ENCODE results near the gene KRT5. TPM values are rescaled to one million over a fixed set of nuclear protein-coding genes. Genes with fewer than 3 reads are reported as not detected.

KRT5 gene
- total and polyA plus RNA-seq, 2 experiments from 2014 or later, result not detected

DNA sequence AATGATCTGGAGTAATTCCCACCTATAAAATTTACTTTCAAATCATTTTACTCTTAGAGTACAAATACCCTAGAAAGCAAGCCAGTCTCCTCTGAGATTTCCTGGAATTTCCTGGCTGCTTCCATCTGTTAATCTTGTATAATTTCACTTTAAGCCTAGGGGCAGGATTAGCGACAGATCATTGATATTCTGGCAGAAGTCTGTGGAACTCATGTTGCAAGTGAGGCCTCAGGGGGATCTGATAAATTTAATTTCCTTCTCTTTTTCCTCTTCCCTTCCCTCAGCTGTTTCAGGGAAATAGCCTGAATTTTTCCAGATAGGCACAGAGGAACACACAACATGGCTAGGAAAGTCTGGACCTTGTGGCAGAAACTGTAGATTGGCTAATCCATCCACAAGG is 21.2 kb downstream of the KRT5 start (continued):
- TF ChIP-seq, protein P1, sequence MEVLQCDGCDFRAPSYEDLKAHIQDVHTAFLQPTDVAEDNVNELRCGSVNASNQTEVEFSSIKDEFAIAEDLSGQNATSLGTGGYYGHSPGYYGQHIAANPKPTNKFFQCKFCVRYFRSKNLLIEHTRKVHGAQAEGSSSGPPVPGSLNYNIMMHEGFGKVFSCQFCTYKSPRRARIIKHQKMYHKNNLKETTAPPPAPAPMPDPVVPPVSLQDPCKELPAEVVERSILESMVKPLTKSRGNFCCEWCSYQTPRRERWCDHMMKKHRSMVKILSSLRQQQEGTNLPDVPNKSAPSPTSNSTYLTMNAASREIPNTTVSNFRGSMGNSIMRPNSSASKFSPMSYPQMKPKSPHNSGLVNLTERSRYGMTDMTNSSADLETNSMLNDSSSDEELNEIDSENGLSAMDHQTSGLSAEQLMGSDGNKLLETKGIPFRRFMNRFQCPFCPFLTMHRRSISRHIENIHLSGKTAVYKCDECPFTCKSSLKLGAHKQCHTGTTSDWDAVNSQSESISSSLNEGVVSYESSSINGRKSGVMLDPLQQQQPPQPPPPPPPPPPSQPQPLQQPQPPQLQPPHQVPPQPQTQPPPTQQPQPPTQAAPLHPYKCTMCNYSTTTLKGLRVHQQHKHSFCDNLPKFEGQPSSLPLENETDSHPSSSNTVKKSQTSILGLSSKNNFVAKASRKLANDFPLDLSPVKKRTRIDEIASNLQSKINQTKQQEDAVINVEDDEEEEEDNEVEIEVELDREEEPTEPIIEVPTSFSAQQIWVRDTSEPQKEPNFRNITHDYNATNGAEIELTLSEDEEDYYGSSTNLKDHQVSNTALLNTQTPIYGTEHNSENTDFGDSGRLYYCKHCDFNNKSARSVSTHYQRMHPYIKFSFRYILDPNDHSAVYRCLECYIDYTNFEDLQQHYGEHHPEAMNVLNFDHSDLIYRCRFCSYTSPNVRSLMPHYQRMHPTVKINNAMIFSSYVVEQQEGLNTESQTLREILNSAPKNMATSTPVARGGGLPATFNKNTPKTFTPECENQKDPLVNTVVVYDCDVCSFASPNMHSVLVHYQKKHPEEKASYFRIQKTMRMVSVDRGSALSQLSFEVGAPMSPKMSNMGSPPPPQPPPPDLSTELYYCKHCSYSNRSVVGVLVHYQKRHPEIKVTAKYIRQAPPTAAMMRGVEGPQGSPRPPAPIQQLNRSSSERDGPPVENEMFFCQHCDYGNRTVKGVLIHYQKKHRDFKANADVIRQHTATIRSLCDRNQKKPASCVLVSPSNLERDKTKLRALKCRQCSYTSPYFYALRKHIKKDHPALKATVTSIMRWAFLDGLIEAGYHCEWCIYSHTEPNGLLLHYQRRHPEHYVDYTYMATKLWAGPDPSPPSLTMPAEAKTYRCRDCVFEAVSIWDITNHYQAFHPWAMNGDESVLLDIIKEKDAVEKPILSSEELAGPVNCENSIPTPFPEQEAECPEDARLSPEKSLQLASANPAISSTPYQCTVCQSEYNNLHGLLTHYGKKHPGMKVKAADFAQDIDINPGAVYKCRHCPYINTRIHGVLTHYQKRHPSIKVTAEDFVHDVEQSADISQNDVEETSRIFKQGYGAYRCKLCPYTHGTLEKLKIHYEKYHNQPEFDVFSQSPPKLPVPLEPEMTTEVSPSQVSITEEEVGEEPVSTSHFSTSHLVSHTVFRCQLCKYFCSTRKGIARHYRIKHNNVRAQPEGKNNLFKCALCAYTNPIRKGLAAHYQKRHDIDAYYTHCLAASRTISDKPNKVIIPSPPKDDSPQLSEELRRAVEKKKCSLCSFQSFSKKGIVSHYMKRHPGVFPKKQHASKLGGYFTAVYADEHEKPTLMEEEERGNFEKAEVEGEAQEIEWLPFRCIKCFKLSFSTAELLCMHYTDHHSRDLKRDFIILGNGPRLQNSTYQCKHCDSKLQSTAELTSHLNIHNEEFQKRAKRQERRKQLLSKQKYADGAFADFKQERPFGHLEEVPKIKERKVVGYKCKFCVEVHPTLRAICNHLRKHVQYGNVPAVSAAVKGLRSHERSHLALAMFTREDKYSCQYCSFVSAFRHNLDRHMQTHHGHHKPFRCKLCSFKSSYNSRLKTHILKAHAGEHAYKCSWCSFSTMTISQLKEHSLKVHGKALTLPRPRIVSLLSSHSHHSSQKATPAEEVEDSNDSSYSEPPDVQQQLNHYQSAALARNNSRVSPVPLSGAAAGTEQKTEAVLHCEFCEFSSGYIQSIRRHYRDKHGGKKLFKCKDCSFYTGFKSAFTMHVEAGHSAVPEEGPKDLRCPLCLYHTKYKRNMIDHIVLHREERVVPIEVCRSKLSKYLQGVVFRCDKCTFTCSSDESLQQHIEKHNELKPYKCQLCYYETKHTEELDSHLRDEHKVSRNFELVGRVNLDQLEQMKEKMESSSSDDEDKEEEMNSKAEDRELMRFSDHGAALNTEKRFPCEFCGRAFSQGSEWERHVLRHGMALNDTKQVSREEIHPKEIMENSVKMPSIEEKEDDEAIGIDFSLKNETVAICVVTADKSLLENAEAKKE (CRISPR knock-in tag; IDR thresholded peaks at IDR 0.05), result no peak
- TF ChIP-seq, protein P2, sequence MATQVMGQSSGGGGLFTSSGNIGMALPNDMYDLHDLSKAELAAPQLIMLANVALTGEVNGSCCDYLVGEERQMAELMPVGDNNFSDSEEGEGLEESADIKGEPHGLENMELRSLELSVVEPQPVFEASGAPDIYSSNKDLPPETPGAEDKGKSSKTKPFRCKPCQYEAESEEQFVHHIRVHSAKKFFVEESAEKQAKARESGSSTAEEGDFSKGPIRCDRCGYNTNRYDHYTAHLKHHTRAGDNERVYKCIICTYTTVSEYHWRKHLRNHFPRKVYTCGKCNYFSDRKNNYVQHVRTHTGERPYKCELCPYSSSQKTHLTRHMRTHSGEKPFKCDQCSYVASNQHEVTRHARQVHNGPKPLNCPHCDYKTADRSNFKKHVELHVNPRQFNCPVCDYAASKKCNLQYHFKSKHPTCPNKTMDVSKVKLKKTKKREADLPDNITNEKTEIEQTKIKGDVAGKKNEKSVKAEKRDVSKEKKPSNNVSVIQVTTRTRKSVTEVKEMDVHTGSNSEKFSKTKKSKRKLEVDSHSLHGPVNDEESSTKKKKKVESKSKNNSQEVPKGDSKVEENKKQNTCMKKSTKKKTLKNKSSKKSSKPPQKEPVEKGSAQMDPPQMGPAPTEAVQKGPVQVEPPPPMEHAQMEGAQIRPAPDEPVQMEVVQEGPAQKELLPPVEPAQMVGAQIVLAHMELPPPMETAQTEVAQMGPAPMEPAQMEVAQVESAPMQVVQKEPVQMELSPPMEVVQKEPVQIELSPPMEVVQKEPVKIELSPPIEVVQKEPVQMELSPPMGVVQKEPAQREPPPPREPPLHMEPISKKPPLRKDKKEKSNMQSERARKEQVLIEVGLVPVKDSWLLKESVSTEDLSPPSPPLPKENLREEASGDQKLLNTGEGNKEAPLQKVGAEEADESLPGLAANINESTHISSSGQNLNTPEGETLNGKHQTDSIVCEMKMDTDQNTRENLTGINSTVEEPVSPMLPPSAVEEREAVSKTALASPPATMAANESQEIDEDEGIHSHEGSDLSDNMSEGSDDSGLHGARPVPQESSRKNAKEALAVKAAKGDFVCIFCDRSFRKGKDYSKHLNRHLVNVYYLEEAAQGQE (IDR thresholded peaks at IDR 0.05; ENCODE audit: unreplicated experiment), result no peak
- no peak for TF ChIP-seq STAT1 (IDR thresholded peaks at IDR 0.05; ENCODE audit: unreplicated experiment)
- no peak for TF ChIP-seq ZNF114 (CRISPR knock-in tag; IDR thresholded peaks at IDR 0.05)

DNA sequence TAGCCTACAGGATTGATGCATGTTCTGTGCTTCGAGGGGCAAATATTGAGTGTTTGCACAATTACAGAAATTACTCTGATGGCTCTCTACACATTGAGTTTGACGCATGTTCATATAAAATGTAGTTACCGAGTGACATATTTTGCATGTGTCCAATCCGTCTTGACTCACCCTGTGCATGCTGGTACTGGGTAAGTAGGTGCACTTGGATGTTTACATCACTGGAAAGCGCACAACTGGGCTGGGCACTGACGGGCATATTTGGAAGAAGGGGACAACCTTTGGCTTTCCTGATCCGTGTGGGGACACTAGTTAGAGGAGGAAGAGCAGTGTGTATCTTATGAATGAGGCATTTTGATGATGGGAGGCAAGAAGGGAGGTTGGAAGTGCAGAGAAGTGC is 22.2 kb downstream of the KRT5 start:
- Mint-ChIP-seq H3K4me3 (no peak overlapping the region), H3K4me1 (peaks cover 26% of the 10 kb centered on the region), H3K27me3 (ENCODE audit: insufficient read depth, low read depth, poor library complexity) (peaks cover 15% of the 10 kb centered on the region), H3K36me3 (ENCODE audit: low read depth) (no peaks in the 10 kb centered on the region), H3K27ac (no peak overlapping the region), H3K9me3 (no peaks in the 10 kb centered on the region)
- Histone ChIP-seq H2AFZ (no peak overlapping the region), H3K27ac (ENCODE audit: low read depth) (no peak overlapping the region), H3K9me2 (ENCODE audit: insufficient read depth) (peaks cover 4% of the 10 kb centered on the region; the same call in 1 of the 2 replicates), H3K4me3 (no peak overlapping the region), H3K36me3 (ENCODE audit: insufficient read depth) (no peaks in the 10 kb centered on the region), H3K27me3 (ENCODE audit: insufficient read depth) (no peaks in the 10 kb centered on the region), H4K20me1 (replicated peaks; ENCODE audit: insufficient read depth) (no peaks in the 10 kb centered on the region), H3F3A (replicated peaks; ENCODE audit: low read depth) (no peaks in the 10 kb centered on the region), H3K79me2 (replicated peaks; ENCODE audit: insufficient read depth) (no peaks in the 10 kb centered on the region), H3K4me1 (ENCODE audit: insufficient read depth) (peaks cover 19% of the 10 kb centered on the region), H3K4me2 (no peak overlapping the region)
- TF ChIP-seq, protein P3, sequence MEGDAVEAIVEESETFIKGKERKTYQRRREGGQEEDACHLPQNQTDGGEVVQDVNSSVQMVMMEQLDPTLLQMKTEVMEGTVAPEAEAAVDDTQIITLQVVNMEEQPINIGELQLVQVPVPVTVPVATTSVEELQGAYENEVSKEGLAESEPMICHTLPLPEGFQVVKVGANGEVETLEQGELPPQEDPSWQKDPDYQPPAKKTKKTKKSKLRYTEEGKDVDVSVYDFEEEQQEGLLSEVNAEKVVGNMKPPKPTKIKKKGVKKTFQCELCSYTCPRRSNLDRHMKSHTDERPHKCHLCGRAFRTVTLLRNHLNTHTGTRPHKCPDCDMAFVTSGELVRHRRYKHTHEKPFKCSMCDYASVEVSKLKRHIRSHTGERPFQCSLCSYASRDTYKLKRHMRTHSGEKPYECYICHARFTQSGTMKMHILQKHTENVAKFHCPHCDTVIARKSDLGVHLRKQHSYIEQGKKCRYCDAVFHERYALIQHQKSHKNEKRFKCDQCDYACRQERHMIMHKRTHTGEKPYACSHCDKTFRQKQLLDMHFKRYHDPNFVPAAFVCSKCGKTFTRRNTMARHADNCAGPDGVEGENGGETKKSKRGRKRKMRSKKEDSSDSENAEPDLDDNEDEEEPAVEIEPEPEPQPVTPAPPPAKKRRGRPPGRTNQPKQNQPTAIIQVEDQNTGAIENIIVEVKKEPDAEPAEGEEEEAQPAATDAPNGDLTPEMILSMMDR (conservative IDR thresholded peaks at IDR 0.05; ENCODE audit: low read depth in 2 of 2), result no peak
- DNase-seq (ENCODE audit: low spot score), result no peak
- no peak for ATAC-seq
